DMS114 treated with DMSO at 0.1 percent for 48 hours (cell line): ENCODE data around the gene TINCR.

Experiments used
- DNase-seq: peaks from one replicate; lab custom pipeline; 2025; ENCODE audit not compliant: unreplicated experiment; lab: John Stamatoyannopoulos, UW

The TINCR gene

GRCh38 chr19:5520501-5520900 is 47.3 kb downstream of the TINCR start:
- no peak for DNase-seq

GRCh38 chr19:5519076-5519475 is 48.7 kb downstream of the TINCR start:
- DNase-seq = no peak

DNA sequence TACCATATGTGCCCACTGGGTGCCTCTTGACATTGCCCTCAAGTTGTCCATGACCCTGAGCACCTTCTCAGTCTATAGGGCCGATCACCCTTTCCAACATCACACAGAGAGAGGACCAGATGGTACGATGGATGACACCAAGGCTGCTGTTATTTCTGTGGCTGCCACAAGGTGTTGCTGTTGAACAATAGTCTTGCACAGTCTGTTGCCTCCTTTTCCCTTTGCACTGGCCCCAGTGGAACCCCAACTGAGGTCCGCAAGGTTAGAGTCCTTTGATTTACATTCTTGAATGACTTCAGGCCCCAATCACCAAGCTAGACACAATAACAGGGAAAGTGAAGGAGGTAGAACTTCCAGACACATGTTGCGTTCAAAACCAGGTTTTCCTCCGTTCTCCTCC is 52.0 kb downstream of the TINCR start:
- no peak for DNase-seq

DNA sequence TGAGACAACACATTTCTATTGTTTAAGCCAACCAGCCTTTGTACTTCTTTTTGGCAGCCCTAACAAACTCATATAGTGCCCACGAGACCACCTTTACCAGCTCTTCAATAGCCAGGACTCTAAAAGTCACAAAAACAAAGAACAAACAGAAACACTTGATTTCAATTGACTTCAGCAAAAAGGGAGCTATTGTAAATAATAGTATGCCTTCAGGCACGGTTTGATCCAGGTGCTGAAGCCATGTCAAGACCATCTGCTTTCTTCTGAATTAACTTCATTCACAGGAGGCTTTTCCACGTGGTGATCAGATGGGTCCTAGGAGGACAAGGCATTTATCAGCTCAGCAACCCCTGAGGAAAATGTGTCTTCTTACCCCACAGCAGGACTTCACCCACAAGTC is 53.8 kb downstream of the TINCR start:
- no peak for DNase-seq

DNA sequence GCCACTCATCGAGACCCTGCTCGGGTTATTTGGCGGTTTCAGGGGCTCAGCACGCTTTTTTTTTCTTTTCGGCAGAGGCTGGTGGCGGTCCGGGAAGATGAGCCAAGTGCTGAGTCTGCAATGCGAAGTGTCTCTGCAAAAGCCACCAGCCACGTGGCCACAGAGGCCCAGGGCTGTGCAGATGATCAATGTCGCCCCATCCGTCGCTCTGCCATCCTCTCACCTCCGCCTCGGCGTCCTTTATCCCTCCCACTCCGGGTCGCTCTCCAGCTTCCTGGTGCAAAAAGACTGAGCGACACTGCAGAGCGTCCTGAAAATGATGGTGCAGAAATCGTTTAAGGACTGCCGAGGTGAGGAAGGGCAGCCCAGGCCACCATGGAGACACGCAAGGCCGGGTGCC is 55.0 kb downstream of the TINCR start:
- no peak for DNase-seq
